ENCODE results near the gene ARL8B.

Gene ARL8B

DNA sequence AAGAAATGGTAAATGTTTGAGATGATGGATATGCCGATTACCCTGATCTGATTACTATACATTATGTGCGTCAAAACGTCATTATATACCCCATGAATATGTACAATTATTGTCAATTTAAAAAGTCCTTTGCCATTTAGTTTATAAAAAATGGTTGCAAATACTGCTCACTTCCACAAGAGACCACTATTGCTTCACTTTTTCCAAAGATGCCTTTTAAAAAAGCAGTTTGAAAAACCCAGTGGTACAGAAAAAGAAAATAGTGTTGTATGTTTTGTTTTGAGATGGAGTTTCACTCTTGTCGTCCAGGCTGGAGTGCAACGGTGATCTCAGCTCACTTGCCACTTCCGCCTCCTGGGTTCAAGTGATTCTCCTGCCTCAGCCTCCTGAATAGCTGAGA is 104.7 kb downstream of the ARL8B start:
- TF ChIP-seq, protein P1, sequence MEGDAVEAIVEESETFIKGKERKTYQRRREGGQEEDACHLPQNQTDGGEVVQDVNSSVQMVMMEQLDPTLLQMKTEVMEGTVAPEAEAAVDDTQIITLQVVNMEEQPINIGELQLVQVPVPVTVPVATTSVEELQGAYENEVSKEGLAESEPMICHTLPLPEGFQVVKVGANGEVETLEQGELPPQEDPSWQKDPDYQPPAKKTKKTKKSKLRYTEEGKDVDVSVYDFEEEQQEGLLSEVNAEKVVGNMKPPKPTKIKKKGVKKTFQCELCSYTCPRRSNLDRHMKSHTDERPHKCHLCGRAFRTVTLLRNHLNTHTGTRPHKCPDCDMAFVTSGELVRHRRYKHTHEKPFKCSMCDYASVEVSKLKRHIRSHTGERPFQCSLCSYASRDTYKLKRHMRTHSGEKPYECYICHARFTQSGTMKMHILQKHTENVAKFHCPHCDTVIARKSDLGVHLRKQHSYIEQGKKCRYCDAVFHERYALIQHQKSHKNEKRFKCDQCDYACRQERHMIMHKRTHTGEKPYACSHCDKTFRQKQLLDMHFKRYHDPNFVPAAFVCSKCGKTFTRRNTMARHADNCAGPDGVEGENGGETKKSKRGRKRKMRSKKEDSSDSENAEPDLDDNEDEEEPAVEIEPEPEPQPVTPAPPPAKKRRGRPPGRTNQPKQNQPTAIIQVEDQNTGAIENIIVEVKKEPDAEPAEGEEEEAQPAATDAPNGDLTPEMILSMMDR (IDR thresholded peaks at IDR 0.05; ENCODE audit: low read length, missing control alignments): peak; percentile 52
- no peak overlapping the region for H3K4me3 ChIP-seq (replicated peaks; ENCODE audit: low read depth, low read length)
- DNase-seq (ENCODE audit: low read depth): peak; percentile 60

DNA sequence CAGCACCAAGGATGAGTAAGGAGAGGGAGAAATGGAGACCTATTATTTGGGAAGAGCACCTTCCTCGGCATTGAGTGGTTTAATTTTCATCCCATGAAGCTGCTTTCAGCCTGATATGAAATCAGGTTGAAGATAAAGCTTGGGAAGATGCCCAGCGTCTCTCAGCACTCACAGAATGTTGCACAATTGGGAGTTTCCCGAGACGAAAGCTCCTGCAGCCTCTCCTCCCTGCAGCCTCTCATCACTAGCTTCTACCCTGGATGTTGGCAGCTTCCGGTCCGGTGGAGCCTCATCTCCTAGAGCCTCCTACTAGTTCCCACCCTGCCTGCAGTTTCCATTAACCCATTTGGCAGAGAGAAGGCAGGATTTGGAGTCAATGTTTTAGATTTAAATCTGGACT is 105.7 kb downstream of the ARL8B start:
- peak; percentile 56 for DNase-seq (ENCODE audit: low read depth)

DNA sequence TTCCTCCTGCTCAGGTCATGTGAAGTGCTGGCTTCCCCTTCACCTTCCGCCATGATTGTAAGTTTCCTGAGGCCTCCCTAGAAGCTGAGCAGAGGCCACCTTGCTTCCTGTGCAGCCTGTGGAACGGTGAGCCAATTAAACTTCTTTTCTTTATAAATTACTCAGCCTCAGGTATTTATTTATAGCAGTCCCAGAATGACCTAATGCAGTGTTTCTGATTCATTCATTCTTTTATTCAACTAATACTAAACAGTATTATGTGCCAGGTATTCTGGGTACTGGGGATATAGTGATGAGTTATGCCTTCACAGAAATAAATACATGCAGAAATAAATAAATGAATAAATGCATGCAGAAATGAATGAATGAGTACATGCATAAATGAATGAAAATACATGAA is 107.3 kb downstream of the ARL8B start:
- H3K4me3 ChIP-seq (replicated peaks; ENCODE audit: low read depth, low read length): no peak overlapping the region
- TF ChIP-seq, protein P1 (IDR thresholded peaks at IDR 0.05; ENCODE audit: low read length, missing control alignments): no peak
- DNase-seq (ENCODE audit: low read depth): no peak

More for the DNA sequence above, 105.7 kb downstream of the ARL8B start:
- TF ChIP-seq, protein P1 (IDR thresholded peaks at IDR 0.05; ENCODE audit: low read length, missing control alignments): no peak
- H3K4me3 ChIP-seq (replicated peaks; ENCODE audit: low read depth, low read length): no peak overlapping the region

Measured in fibroblast of pulmonary artery (primary cell).